Loucy (cell line): ENCODE data around the gene SLC19A1.

Experiments
- H2AFZ ChIP-seq: fragments of 200-600 bp; sonication (generic); 2 replicates; pipeline ENCODE4 v1.6.0; 2016; ENCODE audit warnings: antibody characterized with exemption, mild to moderate bottlenecking, low read length, moderate library complexity
- H3F3A ChIP-seq: fragments of 200-600 bp; 2 replicates; pipeline ENCODE4 v1.6.0; 2016; ENCODE audit warnings: antibody characterized with exemption, low read depth, mild to moderate bottlenecking
- H3K27me3 ChIP-seq: fragments of 200-600 bp; sonication (generic); 2 replicates; pipeline ENCODE4 v1.6.1; 2014; ENCODE audit warnings: low read length, mild to moderate bottlenecking; ENCODE audit not compliant: insufficient read depth, poor library complexity, severe bottlenecking
- H3K36me3 ChIP-seq: fragments of 200-600 bp; sonication (generic); 2 replicates; pipeline ENCODE4 v1.6.1; 2016; ENCODE audit warnings: low read length; ENCODE audit not compliant: insufficient read depth
- H3K4me1 ChIP-seq: fragments of 200-600 bp; sonication (generic); 2 replicates; pipeline ENCODE4 v1.5.1; 2014; ENCODE audit warnings: low read length, mild to moderate bottlenecking; ENCODE audit not compliant: insufficient read depth, poor library complexity, severe bottlenecking
- H3K4me2 ChIP-seq: fragments of 200-600 bp; sonication (generic); 2 replicates; pipeline ENCODE4 v1.6.0; 2014; ENCODE audit warnings: antibody characterized with exemption, low read length, low read depth, mild to moderate bottlenecking; ENCODE audit not compliant: poor library complexity, severe bottlenecking
- H3K4me3 ChIP-seq: fragments of 200-600 bp; sonication (generic); 2 replicates; pipeline ENCODE4 v1.5.1; 2014; ENCODE audit warnings: low read length, mild to moderate bottlenecking, mixed read lengths; ENCODE audit not compliant: poor library complexity, severe bottlenecking
- H3K79me2 ChIP-seq: fragments of 200-600 bp; sonication (generic); 2 replicates; pipeline ENCODE4 v1.6.1; 2014; ENCODE audit warnings: low read length; ENCODE audit not compliant: insufficient read depth
- H3K9ac ChIP-seq: fragments of 200-600 bp; sonication (generic); 2 replicates; pipeline ENCODE4 v1.6.0; 2014; ENCODE audit warnings: mild to moderate bottlenecking, low read depth, low read length, moderate library complexity; ENCODE audit not compliant: poor library complexity, severe bottlenecking
- H3K9me2 ChIP-seq: fragments of 200-600 bp; sonication (generic); replicated peaks from 2 replicates; pipeline ENCODE4 v1.6.1; 2016; ENCODE audit warnings: low read depth, low read length, mixed read lengths
- H3K9me3 ChIP-seq: fragments of 200-600 bp; sonication (generic); 2 replicates; pipeline ENCODE4 v1.6.1; 2014; ENCODE audit warnings: mild to moderate bottlenecking, antibody characterized with exemption, low read length, low read depth; ENCODE audit not compliant: insufficient read depth
- H4K20me1 ChIP-seq: fragments of 200-600 bp; sonication (generic); 2 replicates; pipeline ENCODE4 v1.6.0; 2014; ENCODE audit warnings: antibody characterized with exemption, low read length, mild to moderate bottlenecking; ENCODE audit not compliant: insufficient read depth, poor library complexity, severe bottlenecking
- EZH2phosphoT487 ChIP-seq: fragments of 200-600 bp; IDR thresholded peaks from 2 replicates; pipeline ENCODE4 v1.6.1; 2018; ENCODE audit warnings: antibody characterized with exemption, mild to moderate bottlenecking, moderate library complexity, borderline replicate concordance
- TF ChIP-seq, protein P1 (sequence below): fragments of 200-600 bp; sonication (generic); conservative IDR thresholded peaks from 2 replicates; pipeline ENCODE4 v1.5.1; 2014; ENCODE audit warnings: mild to moderate bottlenecking, antibody characterized with exemption, low read length

The SLC19A1 gene

DNA sequence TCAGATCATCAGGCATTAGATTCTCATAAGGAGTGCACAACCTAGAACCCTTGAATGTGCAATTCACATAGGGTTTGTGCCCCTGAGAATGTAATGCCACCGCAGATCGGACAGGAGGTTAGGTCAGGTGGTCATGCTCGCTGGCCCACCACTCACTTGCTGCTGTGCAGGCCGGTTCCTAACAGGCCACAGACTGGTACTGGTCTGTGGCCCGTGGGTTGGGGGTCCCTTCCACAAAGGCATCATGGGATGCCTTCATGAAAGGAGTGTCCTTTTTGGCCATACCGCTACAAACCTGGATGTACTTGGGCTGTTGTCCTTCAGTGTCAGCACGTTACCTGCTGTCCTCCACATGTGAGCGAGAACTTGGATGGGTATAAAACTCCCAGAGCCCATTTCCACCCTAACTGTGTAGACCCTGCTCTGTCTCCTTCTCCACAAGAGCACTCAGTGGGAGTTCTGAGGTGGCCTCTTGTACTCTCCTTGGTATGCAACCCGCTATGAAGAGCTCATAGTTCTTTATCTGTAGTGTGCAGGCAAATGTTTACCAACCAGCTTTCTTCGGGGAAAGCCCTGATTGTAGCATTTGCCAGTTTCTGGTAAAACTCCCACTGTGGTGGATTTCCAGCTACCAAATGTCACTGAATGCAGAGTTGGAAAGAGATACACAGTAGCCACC is 41.7 kb upstream of the SLC19A1 start:
- Histone ChIP-seq H3K9me3 (peaks cover 18% of the 10 kb centered on the region; the same call in 1 of the 2 replicates), H3K27me3 (no peaks in the 10 kb centered on the region), H3K79me2 (no peaks in the 10 kb centered on the region), H3K4me1 (no peaks in the 10 kb centered on the region), H2AFZ (no peak overlapping the region), H3F3A (no peaks in the 10 kb centered on the region), H3K9ac (no peak overlapping the region), H3K36me3 (no peaks in the 10 kb centered on the region), H3K4me2 (no peak overlapping the region), H3K9me2 (no peaks in the 10 kb centered on the region), H3K4me3 (no peak overlapping the region), H4K20me1 (no peaks in the 10 kb centered on the region)
- TF ChIP-seq, protein P1, sequence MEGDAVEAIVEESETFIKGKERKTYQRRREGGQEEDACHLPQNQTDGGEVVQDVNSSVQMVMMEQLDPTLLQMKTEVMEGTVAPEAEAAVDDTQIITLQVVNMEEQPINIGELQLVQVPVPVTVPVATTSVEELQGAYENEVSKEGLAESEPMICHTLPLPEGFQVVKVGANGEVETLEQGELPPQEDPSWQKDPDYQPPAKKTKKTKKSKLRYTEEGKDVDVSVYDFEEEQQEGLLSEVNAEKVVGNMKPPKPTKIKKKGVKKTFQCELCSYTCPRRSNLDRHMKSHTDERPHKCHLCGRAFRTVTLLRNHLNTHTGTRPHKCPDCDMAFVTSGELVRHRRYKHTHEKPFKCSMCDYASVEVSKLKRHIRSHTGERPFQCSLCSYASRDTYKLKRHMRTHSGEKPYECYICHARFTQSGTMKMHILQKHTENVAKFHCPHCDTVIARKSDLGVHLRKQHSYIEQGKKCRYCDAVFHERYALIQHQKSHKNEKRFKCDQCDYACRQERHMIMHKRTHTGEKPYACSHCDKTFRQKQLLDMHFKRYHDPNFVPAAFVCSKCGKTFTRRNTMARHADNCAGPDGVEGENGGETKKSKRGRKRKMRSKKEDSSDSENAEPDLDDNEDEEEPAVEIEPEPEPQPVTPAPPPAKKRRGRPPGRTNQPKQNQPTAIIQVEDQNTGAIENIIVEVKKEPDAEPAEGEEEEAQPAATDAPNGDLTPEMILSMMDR, result no peak
- TF ChIP-seq EZH2phosphoT487, result no peak

DNA sequence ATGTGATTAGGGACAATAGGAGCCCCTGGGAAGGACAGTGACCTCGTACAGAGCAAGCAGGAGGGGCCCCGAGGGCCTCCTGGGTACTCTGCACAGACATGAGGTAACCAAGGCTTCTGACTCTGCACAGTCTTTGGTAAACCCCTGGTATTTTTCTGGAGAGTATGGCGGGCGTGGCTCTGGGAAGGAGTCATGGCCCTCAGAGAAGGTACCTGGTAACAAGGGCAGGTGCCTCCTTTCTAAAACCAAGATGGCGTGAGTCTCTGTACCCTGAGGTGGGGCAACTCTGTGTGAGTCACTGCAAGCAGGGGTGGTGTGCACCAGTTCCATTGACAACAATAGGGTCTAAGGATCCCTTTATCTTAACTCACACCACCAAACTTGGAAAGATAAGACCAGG is 39.9 kb upstream of the SLC19A1 start:
- Histone ChIP-seq H3K4me3 (no peak overlapping the region), H3K4me1 (no peaks in the 10 kb centered on the region), H3K9ac (no peak overlapping the region), H2AFZ (no peak overlapping the region), H3K9me2 (no peaks in the 10 kb centered on the region), H3K9me3 (peaks cover 17% of the 10 kb centered on the region; the same call in 1 of the 2 replicates), H3K79me2 (no peaks in the 10 kb centered on the region), H3K27me3 (no peaks in the 10 kb centered on the region), H3K4me2 (no peak overlapping the region), H3F3A (no peaks in the 10 kb centered on the region), H4K20me1 (no peaks in the 10 kb centered on the region), H3K36me3 (no peaks in the 10 kb centered on the region)
- no peak for TF ChIP-seq EZH2phosphoT487
- TF ChIP-seq, protein P1, result no peak

DNA sequence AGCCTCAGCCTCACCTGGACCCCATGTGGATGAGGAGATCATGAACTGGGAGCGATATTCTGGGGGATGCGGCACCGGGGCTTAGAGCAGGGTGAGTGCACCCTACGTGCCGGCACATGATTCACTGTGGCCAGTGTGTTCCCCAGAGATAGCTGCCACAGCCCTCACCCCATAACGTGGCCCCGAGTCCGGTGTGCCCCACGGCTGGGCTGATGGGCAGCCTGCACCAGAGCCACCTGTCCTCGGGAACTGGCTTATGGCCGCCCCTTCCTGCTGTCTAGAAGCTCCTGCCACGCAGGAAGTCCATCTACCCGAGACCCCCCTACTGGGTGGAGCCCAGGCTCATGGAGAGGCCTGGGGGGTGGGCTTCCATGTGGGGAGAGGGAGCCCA is 39.1 kb upstream of the SLC19A1 start:
- TF ChIP-seq, protein P1, result no peak
- TF ChIP-seq EZH2phosphoT487, result no peak
- H3K4me1 ChIP-seq, result no peaks in the 10 kb centered on the region
- H3K27me3 ChIP-seq, result no peaks in the 10 kb centered on the region

More for the DNA sequence above, 39.1 kb upstream of the SLC19A1 start:
- Histone ChIP-seq H3K4me2 (no peak overlapping the region), H2AFZ (no peak overlapping the region), H3K4me3 (no peak overlapping the region), H3K79me2 (no peaks in the 10 kb centered on the region), H3K36me3 (no peaks in the 10 kb centered on the region), H3F3A (no peaks in the 10 kb centered on the region), H3K9ac (no peak overlapping the region), H3K9me3 (peaks cover 12% of the 10 kb centered on the region; the same call in 1 of the 2 replicates), H4K20me1 (no peaks in the 10 kb centered on the region), H3K9me2 (no peaks in the 10 kb centered on the region)
